ENCODE measurements around the gene CCDC141.
"Not testable (repeated sequence)": the region's sequence is repeated elsewhere in the genome, so short reads cannot be mapped to it uniquely, and the experiment has no call there.

The CCDC141 gene, protein sequence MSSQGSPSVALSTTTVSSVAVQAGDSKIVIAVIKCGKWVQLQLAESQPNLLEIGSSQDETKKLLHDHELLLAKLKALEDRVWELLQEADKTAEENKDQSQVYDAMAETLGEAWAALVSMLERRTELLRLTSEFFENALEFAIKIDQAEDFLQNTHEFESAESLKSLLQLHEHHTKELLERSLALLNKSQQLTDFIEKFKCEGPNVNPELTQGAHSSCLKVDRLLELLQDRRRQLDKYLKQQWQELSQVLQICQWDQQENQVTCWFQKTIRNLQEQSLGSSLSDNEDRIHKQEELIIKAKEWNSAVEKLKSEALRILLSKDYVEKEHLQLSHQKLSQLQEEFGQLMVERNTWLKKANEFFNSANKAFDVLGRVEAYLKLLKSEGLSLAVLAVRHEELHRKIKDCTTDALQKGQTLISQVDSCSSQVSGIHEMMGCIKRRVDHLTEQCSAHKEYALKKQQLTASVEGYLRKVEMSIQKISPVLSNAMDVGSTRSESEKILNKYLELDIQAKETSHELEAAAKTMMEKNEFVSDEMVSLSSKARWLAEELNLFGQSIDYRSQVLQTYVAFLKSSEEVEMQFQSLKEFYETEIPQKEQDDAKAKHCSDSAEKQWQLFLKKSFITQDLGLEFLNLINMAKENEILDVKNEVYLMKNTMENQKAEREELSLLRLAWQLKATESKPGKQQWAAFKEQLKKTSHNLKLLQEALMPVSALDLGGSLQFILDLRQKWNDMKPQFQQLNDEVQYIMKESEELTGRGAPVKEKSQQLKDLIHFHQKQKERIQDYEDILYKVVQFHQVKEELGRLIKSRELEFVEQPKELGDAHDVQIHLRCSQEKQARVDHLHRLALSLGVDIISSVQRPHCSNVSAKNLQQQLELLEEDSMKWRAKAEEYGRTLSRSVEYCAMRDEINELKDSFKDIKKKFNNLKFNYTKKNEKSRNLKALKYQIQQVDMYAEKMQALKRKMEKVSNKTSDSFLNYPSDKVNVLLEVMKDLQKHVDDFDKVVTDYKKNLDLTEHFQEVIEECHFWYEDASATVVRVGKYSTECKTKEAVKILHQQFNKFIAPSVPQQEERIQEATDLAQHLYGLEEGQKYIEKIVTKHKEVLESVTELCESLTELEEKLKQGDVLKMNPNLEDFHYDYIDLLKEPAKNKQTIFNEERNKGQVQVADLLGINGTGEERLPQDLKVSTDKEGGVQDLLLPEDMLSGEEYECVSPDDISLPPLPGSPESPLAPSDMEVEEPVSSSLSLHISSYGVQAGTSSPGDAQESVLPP (N-terminal part only)

DNA sequence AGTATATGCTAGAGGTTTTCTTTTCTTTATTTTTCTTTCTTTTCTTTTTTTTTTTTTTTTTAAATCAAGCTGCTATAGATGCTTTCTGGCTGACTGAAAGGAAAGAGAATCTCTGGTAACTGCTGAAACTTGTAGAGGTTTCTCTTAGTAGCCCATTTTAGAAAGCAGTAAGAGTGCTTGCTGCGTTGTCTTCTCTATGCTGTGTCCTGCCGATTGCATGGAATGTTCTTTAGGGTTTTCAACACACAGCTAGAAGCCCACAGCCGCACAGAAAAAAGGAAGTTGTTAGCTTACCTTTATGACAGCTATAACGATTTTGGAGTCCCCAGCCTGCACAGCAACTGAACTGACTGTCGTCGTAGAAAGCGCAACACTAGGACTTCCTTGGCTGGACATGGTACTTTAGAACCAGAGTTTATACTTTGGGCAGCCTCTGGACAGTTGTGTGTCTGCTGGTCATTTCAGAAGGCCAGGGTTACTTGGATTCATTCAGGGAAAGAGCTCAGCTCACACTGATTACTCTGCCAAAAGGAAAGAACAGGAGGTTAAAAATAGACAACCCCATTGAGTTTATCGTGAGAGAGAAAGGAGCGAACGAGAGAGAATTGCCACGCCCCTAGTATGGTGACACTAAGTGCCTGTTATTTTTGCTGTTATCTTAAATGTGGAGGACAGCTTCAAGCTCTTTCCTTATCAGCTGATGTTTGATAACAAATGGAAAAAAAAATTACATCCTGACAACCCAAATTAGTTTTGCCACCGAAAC is at the start of gene CCDC141:
Gene CCDC141 (minus strand): TSS at position 592 of the 766 bp plus-strand sequence. CDS start 196 bp downstream, at position 396.
- Histone ChIP-seq H3K4me3 (replicated peaks; ENCODE audit: low read depth, low read length) (peak within 1 kb of the TSS; percentile 64), H3K36me3 (ENCODE audit: control insufficient read depth, insufficient read depth, low read length) (no peaks in the 10 kb centered on the region)
- DNase-seq (ENCODE audit: extremely low read depth, insufficient read length): peak; percentile 37

DNA sequence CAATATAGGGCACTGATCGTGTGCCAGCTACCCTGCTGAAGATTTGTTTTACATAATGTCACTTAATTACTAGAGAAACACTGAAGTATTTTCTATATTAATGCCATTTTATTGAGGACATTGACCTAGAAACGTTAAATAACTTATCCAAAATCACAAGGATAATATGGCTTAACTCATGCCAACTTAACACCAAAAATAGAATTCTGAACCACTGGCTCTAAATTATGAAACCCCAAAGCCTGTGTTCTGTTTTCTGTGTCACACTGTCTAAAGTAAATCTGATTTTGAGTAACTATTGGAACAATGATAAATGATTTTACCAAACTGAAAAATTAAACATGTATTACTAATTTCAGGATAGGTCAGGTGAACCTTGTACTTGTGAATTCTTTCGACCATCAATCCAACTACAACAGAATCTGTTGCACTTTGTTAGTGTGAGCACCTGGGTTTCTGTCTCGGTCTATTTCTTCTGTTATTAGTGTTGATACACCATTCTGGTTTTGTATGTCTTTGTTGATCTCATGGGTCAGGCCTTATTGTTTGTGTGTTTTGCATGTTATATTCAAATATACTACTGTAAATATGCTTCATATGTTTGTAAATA is 48.2 kb upstream of the CCDC141 start:
- Histone ChIP-seq H3K27me3 (replicated peaks; ENCODE audit: control insufficient read depth, insufficient read depth, low read length) (no peaks in the 10 kb centered on the region), H3K36me3 (ENCODE audit: control insufficient read depth, insufficient read depth, low read length) (no peaks in the 10 kb centered on the region)

More for the DNA sequence above, at the start of gene CCDC141:
- no peak for TF ChIP-seq CTCF (IDR thresholded peaks at IDR 0.05; ENCODE audit: insufficient read depth, low read length, poor library complexity, severe bottlenecking)
- no peaks in the 10 kb centered on the region for H3K27me3 ChIP-seq (replicated peaks; ENCODE audit: control insufficient read depth, insufficient read depth, low read length)

GRCh38 chr2:179097131-179097530 is 47.2 kb upstream of the CCDC141 start:
- H3K36me3 ChIP-seq (ENCODE audit: control insufficient read depth, insufficient read depth, low read length): no peaks in the 10 kb centered on the region
- DNase-seq (ENCODE audit: extremely low read depth, insufficient read length): no peak
- no peaks in the 10 kb centered on the region for H3K27me3 ChIP-seq (replicated peaks; ENCODE audit: control insufficient read depth, insufficient read depth, low read length)
- TF ChIP-seq CTCF (IDR thresholded peaks at IDR 0.05; ENCODE audit: insufficient read depth, low read length, poor library complexity, severe bottlenecking): no peak
- H3K4me3 ChIP-seq (replicated peaks; ENCODE audit: low read depth, low read length): no peak overlapping the region

More for the DNA sequence above, 48.2 kb upstream of the CCDC141 start:
- DNase-seq (ENCODE audit: extremely low read depth, insufficient read length): no peak
- no peak for TF ChIP-seq CTCF (IDR thresholded peaks at IDR 0.05; ENCODE audit: insufficient read depth, low read length, poor library complexity, severe bottlenecking)
- H3K4me3 ChIP-seq (replicated peaks; ENCODE audit: low read depth, low read length): no peak overlapping the region

- no peak for TF ChIP-seq CTCF (IDR thresholded peaks at IDR 0.05; ENCODE audit: insufficient read depth, low read length, poor library complexity, severe bottlenecking)
- no peaks in the 10 kb centered on the region for H3K36me3 ChIP-seq (ENCODE audit: control insufficient read depth, insufficient read depth, low read length)
- no peak overlapping the region for H3K4me3 ChIP-seq (replicated peaks; ENCODE audit: low read depth, low read length)
- peak; percentile 38 for DNase-seq (ENCODE audit: extremely low read depth, insufficient read length)
- no peaks in the 10 kb centered on the region for H3K27me3 ChIP-seq (replicated peaks; ENCODE audit: control insufficient read depth, insufficient read depth, low read length)
Observed at GRCh38 chr2:179096090-179096489, 46.2 kb upstream of the CCDC141 start.

DNA sequence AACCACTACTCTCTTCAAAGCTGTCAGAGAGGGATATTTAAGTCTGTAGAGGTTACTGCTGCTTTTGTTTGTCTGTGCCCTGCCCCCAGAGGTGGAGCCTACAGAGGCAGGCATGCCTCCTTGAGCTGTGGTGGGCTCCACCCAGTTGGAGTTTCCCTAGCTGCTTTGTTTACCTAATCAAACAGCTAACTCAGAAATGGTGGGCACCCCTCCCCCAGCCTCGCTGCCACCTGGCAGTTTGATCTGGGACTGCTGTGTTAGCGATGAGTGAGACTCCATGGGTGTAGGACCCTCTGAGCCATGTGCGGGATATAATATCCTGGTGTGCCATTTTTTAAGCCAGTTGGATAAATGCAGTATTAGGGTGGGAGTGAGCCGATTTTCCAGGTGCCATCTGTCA is 43.0 kb upstream of the CCDC141 start:
- H3K27me3 ChIP-seq (replicated peaks; ENCODE audit: control insufficient read depth, insufficient read depth, low read length); DNase-seq (ENCODE audit: extremely low read depth, insufficient read length); H3K4me3 ChIP-seq (replicated peaks; ENCODE audit: low read depth, low read length); H3K36me3 ChIP-seq (ENCODE audit: control insufficient read depth, insufficient read depth, low read length): not testable (repeated sequence)

Measured in GM06990 (cell line).